Tibial nerve (tissue), 4 donors: ENCODE data around the gene C12orf75. TPM values are rescaled to one million over a fixed set of nuclear protein-coding genes. Genes with fewer than 3 reads are reported as not detected.

Experiments
- DNase-seq, 2 donors: peaks; one replicate each; pipeline ENCODE4 v3.0.0-alpha.2; 2019; ENCODE audit warnings: low spot score in 2 of 2
- H3K27ac ChIP-seq, 4 donors: fragments of 200-600 bp; sonication (generic) in 3 of 4; one replicate each; pipeline ENCODE4 v1.5.1; 2017 to 2019; ENCODE audit warnings: mild to moderate bottlenecking in 1 of 4
- H3K27me3 ChIP-seq, 2 donors: fragments of 200-600 bp; sonication (generic) in 1 of 2; one replicate each; pipeline versions ENCODE4 v1.5.1 to v1.6.0; 2017 to 2019
- H3K36me3 ChIP-seq, 3 donors: fragments of 200-600 bp; sonication (generic); one replicate each; pipeline ENCODE4 v1.5.1; 2018 to 2019
- H3K4me1 ChIP-seq, 4 donors: fragments of 200-600 bp; sonication (generic) in 3 of 4; one replicate each; pipeline ENCODE4 v1.5.1; 2017 to 2019
- H3K4me3 ChIP-seq, 4 donors: fragments of 200-600 bp; sonication (generic) in 3 of 4; one replicate each; pipeline ENCODE4 v1.5.1; 2017 to 2019; ENCODE audit warnings: mild to moderate bottlenecking in 1 of 4, moderate library complexity in 1 of 4
- H3K9me3 ChIP-seq, 4 donors: fragments of 200-600 bp; sonication (generic) in 3 of 4; one replicate each; pipeline ENCODE4 v1.5.1; 2017 to 2019
- EP300 ChIP-seq, 2 donors: sonication (generic); formaldehyde crosslinking; IDR thresholded peaks; one replicate each; pipeline ENCODE4 v1.6.1; 2017; ENCODE audit warnings: antibody characterized with exemption in 2 of 2, mild to moderate bottlenecking in 1 of 2
- POLR2A ChIP-seq, 2 donors: fragments of 450-650 bp; IDR thresholded peaks; one replicate each; pipeline ENCODE4 v1.6.1; 2017; ENCODE audit warnings: antibody characterized with exemption in 2 of 2, mild to moderate bottlenecking in 2 of 2, moderate library complexity in 2 of 2
- WGBS, 2 donors: methylation state at CpG; one replicate each; pipeline ENCODE4 v1.1.5; 2018; 5-methylcytosine and 5-hydroxymethylcytosine counted together
- total RNA-seq, 4 donors: library from RNA; depleted of rRNA; stranded (reverse); fragments of >200 nt; gene quantifications; one replicate each; pipeline ENCODE4 v1.1.0, GENCODE V29; 2016
- TF ChIP-seq, protein P1 (sequence below), 5 experiments: fragments of 200-600 bp in 3 of 5; fragments of 450-650 bp in 2 of 5; sonication (generic) in 3 of 5; IDR thresholded peaks; one replicate each; pipeline ENCODE4 v1.5.1; 2016 to 2019; ENCODE audit warnings: antibody characterized with exemption in 5 of 5, mild to moderate bottlenecking in 3 of 5, moderate library complexity in 2 of 5

Gene C12orf75
- 10 to 100 TPM; 12.6 to 29.7 (median 18.9) TPM for total RNA-seq

DNA sequence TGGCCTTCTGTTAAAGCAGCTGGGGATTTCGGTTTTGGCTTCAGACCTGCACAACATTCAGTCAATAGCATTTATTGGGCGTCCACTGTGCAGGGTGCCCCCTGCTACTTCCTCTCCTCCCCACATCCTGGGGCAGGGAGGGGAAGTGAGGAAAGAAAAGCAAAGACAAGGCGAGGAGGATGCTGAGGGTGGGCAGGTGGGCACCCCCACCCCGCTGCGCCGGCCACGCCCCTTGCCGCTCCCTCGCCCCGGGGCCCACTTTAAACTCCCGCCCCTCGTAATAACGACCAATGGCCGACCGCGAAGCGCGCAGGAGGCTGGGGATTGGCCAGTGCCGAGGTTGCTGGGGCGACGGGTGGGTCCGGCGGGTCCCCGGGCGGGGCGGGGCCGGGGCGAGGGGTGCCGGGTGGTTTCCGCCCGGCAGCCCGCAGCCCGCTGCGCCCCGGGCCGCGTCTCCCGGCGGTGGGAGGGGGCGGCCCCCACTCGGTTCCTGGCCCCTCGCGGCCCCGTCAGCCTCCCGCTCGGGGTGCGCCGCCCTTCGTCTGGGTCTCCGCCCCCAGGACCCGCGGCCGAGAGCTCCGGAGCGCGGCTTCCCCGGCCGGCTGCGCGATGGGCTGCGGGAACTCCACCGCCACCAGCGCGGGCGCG is at the start of gene C12orf75:
TSS of gene C12orf75 (plus strand) at position 409 of the 648 bp plus-strand sequence. CDS start at position 610, 201 bp downstream.
- Histone ChIP-seq H3K4me3 (peak within 1 kb of the TSS; percentile 62 to 92 (median 72)), H3K27me3 (no peaks in the 10 kb centered on the region), H3K27ac (peak within 1 kb of the TSS in 2 of 4 donors; percentile 69 to 75), H3K4me1 (peaks cover 0 to 43% (median 4%) of the 10 kb centered on the region in 4 donors), H3K36me3 (no peaks in the 10 kb centered on the region), H3K9me3 (no peaks in the 10 kb centered on the region)
- TF ChIP-seq EP300 (IDR thresholded peaks at IDR 0.05) (no peak), POLR2A (IDR thresholded peaks at IDR 0.05) (no peak)
- TF ChIP-seq, protein P1, sequence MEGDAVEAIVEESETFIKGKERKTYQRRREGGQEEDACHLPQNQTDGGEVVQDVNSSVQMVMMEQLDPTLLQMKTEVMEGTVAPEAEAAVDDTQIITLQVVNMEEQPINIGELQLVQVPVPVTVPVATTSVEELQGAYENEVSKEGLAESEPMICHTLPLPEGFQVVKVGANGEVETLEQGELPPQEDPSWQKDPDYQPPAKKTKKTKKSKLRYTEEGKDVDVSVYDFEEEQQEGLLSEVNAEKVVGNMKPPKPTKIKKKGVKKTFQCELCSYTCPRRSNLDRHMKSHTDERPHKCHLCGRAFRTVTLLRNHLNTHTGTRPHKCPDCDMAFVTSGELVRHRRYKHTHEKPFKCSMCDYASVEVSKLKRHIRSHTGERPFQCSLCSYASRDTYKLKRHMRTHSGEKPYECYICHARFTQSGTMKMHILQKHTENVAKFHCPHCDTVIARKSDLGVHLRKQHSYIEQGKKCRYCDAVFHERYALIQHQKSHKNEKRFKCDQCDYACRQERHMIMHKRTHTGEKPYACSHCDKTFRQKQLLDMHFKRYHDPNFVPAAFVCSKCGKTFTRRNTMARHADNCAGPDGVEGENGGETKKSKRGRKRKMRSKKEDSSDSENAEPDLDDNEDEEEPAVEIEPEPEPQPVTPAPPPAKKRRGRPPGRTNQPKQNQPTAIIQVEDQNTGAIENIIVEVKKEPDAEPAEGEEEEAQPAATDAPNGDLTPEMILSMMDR (IDR thresholded peaks at IDR 0.05): no peak
- peak; percentile 48 to 50 for DNase-seq
- 1 to 2% methylated on average over 9 to 48 of the region's 66 CpGs for WGBS, 2 donors

DNA sequence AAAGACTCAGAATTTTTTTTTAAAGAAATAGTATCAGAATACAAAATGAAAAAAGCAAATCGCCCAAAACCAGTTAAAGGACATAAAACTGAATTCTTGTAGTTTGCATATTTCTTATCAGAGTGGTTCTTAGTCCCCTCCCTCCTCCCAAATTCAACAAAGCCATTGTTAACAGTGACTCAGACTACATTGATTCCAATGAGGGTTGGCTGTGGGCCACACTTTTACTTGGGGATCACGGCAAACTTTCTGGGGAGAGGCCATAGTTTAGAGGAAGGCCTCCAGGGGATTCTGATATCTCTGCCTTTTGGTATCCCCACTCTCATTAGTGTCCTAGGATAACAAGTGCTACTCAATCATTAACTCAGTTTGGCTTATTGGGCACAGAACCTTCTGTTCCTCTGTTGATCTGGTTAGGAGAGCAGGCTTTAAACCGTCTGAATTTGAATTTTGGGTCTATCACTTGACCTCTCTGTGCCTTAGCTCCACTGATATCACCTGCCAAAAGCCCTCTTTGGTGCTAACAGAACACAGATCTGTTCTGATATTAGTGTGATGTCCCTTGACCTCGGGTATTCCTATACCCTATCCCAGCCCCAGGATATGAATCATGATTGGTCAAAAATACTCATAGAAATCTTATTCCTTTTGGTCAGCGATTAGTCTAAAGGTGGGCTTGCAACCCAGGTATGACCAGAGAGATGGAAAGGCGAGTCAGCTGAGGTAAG is 49.4 kb upstream of the C12orf75 start:
- Histone ChIP-seq H3K36me3 (no peaks in the 10 kb centered on the region), H3K4me3 (no peak overlapping the region), H3K27me3 (no peaks in the 10 kb centered on the region), H3K4me1 (no peaks in the 10 kb centered on the region), H3K27ac (no peak overlapping the region), H3K9me3 (no peaks in the 10 kb centered on the region)
- TF ChIP-seq POLR2A (IDR thresholded peaks at IDR 0.05) (no peak), EP300 (IDR thresholded peaks at IDR 0.05) (no peak)
- TF ChIP-seq, protein P1 (IDR thresholded peaks at IDR 0.05): no peak
- WGBS, 2 donors: 70 to 72% methylated on average over 6 of the region's 6 CpGs
- no peak for DNase-seq

DNA sequence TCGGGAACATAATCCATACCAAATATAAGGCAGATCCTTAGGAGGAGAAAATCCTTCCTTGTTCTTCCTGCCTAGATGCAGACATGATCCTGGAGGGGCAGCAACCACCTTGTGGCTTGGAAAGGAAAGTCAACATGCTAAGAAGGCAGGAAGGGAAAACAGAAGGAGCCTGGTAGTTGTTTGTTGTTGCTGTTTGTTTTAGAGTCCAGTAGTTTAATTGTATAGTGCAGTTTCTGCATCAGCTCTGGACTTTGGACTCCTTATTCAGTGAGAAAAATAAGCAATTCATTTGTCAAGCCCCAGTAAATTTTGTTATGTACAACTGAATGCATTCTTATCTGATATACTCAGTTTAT is 48.8 kb upstream of the C12orf75 start:
- Histone ChIP-seq H3K4me1 (no peaks in the 10 kb centered on the region), H3K27me3 (no peaks in the 10 kb centered on the region), H3K27ac (no peak overlapping the region), H3K4me3 (no peak overlapping the region), H3K9me3 (no peaks in the 10 kb centered on the region), H3K36me3 (no peaks in the 10 kb centered on the region)
- WGBS, 2 donors: 92 to 97% methylated on average over 1 of the region's 1 CpG
- no peak for DNase-seq
- TF ChIP-seq POLR2A (IDR thresholded peaks at IDR 0.05) (no peak), EP300 (IDR thresholded peaks at IDR 0.05) (no peak)
- TF ChIP-seq, protein P1 (IDR thresholded peaks at IDR 0.05): no peak

DNA sequence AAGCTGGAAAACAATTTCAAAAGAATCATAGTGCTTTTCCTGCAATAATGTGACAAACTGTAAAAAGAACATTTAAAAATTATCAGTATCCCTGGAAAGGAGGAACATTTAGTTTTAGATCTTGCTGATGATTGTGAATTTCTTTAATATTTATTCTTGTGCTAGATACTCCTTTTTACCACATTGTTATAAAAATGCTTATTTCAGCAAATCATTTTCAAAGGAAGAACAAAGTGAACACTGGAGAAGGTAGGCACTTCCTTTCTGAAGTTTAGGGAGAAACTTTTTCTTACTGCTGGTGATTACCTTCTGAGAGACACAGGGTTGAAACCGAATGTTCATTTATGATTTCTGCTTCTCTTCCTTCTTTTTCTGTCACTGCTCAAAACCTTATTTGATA is 45.1 kb upstream of the C12orf75 start:
- 84 to 91% methylated on average over 1 of the region's 1 CpG for WGBS, 2 donors
- DNase-seq: no peak

More for the DNA sequence above, 45.1 kb upstream of the C12orf75 start:
- TF ChIP-seq EP300 (IDR thresholded peaks at IDR 0.05): no peak
- TF ChIP-seq, protein P1 (IDR thresholded peaks at IDR 0.05): no peak
- TF ChIP-seq POLR2A (IDR thresholded peaks at IDR 0.05): no peak
- H3K4me3 ChIP-seq: no peak overlapping the region
- no peaks in the 10 kb centered on the region for H3K27me3 ChIP-seq
- no peaks in the 10 kb centered on the region for H3K4me1 ChIP-seq
- H3K9me3 ChIP-seq: no peaks in the 10 kb centered on the region
- no peak overlapping the region for H3K27ac ChIP-seq
- no peaks in the 10 kb centered on the region for H3K36me3 ChIP-seq
